ENCODE measurements around the gene ZNF717. TPM values are rescaled to one million over a fixed set of nuclear protein-coding genes. Genes with fewer than 3 reads are reported as not detected.
"Not testable (repeated sequence)": the region's sequence is repeated elsewhere in the genome, so short reads cannot be mapped to it uniquely, and the experiment has no call there.

The ZNF717 gene
- total RNA-seq = 16.7 TPM

DNA sequence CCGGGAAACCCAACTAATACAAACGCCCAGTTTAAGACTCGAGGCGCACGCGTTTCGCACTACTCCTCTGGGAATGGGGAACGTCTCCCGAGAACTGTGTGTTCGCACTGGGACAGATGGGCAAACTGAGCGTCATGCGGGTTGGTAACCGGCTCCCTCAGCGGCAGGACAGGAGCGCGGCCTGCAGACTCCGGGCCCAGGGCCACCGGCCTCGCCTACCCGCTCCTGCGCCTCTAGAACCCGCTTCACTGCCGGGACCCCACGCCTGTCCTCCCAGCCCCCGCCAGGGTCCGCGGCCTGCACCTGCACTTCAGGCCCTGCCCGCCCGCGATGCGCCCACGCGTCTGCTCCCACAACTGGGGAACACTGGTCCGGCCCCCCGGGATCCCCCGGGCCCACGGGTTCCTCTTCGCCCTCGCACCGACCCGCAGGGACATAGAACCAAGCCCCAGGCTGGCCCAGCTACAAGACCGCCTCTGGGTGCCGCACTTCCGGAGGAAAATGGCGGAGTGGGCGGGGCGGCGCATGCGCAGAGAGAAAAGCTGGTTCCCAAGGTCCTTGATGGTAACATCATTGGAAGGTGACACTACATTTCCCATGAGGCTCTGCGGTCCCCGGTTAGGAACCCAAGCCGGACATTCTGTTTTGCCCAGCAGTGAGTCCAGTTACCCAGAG lies at the start of gene ZNF717:
TSS of gene ZNF717 (minus strand) at position 469 of the 675 bp plus-strand sequence. CDS start 2,187 bp downstream, outside the sequence.
- H3K36me3 ChIP-seq (ENCODE audit: control insufficient read depth in 3 of 3, insufficient read depth in 3 of 3, low read length in 3 of 3); H3K4me1 ChIP-seq (ENCODE audit: control insufficient read depth in 3 of 3, insufficient read depth in 3 of 3, low read length in 3 of 3); H3K27me3 ChIP-seq (ENCODE audit: control insufficient read depth in 3 of 3, insufficient read depth in 3 of 3, low read length in 3 of 3); H3K9me3 ChIP-seq (ENCODE audit: control insufficient read depth in 3 of 3, low read length in 3 of 3): not testable (repeated sequence)
- H3K4me3 ChIP-seq (ENCODE audit: low read length in 3 of 3) = peak within 1 kb of the TSS; percentile 72 to 79 (median 77)
- peak within 1 kb of the TSS; percentile 70 to 86 (median 76) for H3K9ac ChIP-seq (ENCODE audit: low read depth in 1 of 3, low read length in 3 of 3)
- peak within 1 kb of the TSS; percentile 66 for H3K27ac ChIP-seq (ENCODE audit: low read depth, low read length)

DNA sequence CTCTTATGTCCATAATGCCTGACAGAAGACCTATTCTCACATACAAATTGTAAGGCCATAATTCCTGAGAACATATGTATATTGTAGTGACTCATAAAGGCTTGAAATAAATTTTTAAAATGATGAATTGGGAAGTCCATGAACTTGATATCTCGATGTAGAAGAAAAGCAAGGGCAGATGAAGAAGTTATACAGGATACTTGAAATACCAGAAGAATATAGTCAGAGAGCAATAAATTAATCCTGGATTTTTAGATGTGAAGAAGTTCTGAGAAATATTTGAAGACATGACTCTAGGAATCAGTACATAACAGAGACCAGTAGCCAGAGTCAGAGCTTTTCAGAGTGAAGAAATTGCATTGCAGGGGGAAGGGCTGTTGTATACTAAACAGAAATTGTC lies 45.7 kb upstream of the ZNF717 start:
- H3K4me3 ChIP-seq (ENCODE audit: low read length in 3 of 3); H3K36me3 ChIP-seq (ENCODE audit: control insufficient read depth in 3 of 3, insufficient read depth in 3 of 3, low read length in 3 of 3); H3K27ac ChIP-seq (ENCODE audit: low read depth, low read length); H3K27me3 ChIP-seq (ENCODE audit: control insufficient read depth in 3 of 3, insufficient read depth in 3 of 3, low read length in 3 of 3); H3K9ac ChIP-seq (ENCODE audit: low read depth in 1 of 3, low read length in 3 of 3); H3K9me3 ChIP-seq (ENCODE audit: control insufficient read depth in 3 of 3, low read length in 3 of 3); H3K4me1 ChIP-seq (ENCODE audit: control insufficient read depth in 3 of 3, insufficient read depth in 3 of 3, low read length in 3 of 3): not testable (repeated sequence)

DNA sequence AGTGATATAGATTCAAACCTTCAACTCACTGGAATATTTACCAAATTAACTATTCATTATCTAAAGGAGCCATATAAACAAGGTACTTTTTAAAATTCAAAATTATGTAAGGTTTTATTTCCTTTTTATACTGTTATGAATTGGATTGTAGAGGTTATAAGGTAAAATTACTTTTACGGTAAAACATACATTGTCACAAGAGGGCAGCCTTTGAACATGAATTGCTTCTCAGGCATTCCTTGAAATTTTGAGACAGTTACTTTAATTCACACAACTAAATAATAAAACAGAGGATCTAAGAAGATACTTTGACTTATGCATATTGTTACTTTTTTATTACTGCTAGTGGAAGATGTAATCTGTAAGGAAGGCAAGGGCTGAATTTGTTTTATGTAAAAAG lies 32.7 kb upstream of the ZNF717 start:
- H3K27ac ChIP-seq (ENCODE audit: low read depth, low read length); H3K4me3 ChIP-seq (ENCODE audit: low read length in 3 of 3); H3K27me3 ChIP-seq (ENCODE audit: control insufficient read depth in 3 of 3, insufficient read depth in 3 of 3, low read length in 3 of 3); H3K4me1 ChIP-seq (ENCODE audit: control insufficient read depth in 3 of 3, insufficient read depth in 3 of 3, low read length in 3 of 3); H3K9ac ChIP-seq (ENCODE audit: low read depth in 1 of 3, low read length in 3 of 3); H3K9me3 ChIP-seq (ENCODE audit: control insufficient read depth in 3 of 3, low read length in 3 of 3); H3K36me3 ChIP-seq (ENCODE audit: control insufficient read depth in 3 of 3, insufficient read depth in 3 of 3, low read length in 3 of 3): not testable (repeated sequence)

DNA sequence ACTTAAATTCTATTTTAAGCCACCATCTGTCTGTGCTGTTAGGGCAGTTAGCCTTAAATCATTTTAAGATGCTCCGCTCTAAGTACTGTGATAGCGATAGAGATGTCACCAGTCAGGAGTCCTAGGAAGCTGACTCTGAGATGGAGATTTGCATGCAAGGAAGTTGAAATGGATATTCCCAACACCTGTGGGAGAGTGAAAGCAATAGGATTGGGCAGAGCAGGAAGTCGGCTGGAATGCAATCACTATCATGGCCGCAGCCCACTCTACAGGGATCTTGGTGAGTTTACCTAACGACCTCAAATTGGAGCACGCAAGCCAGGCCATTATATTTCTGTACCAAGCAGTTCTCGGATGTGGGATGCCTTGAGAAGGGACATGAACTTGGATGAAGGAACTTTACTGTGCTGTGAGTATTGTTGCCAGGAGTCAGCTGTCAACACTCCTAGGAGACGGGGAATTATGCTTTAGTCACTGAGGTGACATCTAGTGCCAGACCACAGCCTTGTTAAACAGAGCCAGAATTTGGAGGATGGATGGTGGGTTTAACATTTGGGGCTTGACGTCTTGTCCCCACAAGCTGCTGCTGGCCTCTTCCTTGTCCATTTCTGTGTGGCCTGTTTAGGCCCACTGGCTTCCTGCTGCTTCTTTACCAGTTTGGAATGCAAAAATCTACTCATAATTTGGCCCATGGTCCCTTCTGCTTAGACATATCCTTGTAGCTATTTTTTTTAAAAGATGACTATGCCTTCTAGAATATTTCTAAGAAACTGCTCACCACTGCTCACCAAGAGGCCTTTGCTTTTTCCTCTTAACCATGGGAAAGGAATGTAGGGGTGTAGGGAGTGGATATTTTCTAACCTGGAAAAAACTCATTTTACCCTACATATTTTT lies 31.2 kb upstream of the ZNF717 start:
- H3K36me3 ChIP-seq (ENCODE audit: control insufficient read depth in 3 of 3, insufficient read depth in 3 of 3, low read length in 3 of 3); H3K9ac ChIP-seq (ENCODE audit: low read depth in 1 of 3, low read length in 3 of 3); H3K27ac ChIP-seq (ENCODE audit: low read depth, low read length); H3K9me3 ChIP-seq (ENCODE audit: control insufficient read depth in 3 of 3, low read length in 3 of 3); H3K27me3 ChIP-seq (ENCODE audit: control insufficient read depth in 3 of 3, insufficient read depth in 3 of 3, low read length in 3 of 3); H3K4me3 ChIP-seq (ENCODE audit: low read length in 3 of 3); H3K4me1 ChIP-seq (ENCODE audit: control insufficient read depth in 3 of 3, insufficient read depth in 3 of 3, low read length in 3 of 3): not testable (repeated sequence)

DNA sequence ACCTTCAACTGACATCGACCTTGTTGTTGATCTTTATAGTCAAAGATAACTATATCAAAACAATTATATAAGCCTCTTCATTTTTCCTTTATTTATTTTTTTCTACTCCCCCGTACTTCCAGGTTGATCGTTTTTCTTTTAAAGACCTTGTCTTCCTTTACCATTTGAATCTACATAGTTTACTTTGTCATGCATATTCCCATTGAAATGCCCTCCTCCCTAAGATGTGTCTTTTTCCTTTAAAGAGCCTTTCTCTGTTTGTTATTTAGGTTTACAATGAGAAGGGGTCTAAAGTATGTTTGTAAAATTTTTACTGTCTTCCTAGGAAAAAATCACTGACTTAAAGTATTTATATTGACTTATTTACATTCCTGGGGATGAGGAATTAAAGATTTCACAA lies 29.4 kb upstream of the ZNF717 start:
- Histone ChIP-seq H3K9me3 (ENCODE audit: control insufficient read depth in 3 of 3, low read length in 3 of 3) (no peaks in the 10 kb centered on the region), H3K4me3 (ENCODE audit: low read length in 3 of 3) (no peak overlapping the region), H3K27ac (ENCODE audit: low read depth, low read length) (no peak overlapping the region), H3K36me3 (ENCODE audit: control insufficient read depth in 3 of 3, insufficient read depth in 3 of 3, low read length in 3 of 3) (no peaks in the 10 kb centered on the region), H3K4me1 (ENCODE audit: control insufficient read depth in 3 of 3, insufficient read depth in 3 of 3, low read length in 3 of 3) (no peaks in the 10 kb centered on the region), H3K9ac (ENCODE audit: low read depth in 1 of 3, low read length in 3 of 3) (no peak overlapping the region), H3K27me3 (ENCODE audit: control insufficient read depth in 3 of 3, insufficient read depth in 3 of 3, low read length in 3 of 3) (no peaks in the 10 kb centered on the region)

DNA sequence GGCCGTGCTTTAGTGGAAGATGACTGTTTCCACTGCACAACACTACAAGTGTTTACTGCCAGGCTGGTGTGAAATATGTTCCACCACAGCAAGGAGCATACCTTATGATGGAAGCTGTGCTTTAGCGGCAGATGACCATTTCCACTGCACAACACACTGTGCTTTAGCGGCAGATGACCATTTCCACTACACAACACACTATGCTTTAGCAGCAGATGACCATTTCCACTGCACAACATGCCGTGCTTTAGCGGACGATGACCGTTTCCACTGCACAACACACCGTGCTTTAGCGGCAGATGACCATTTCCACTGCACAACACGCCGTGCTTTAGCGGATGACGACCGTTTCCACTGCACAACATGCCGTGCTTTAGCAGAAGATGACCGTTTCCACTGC lies 2.8 kb downstream of the ZNF717 start:
- Histone ChIP-seq H3K4me3 (ENCODE audit: low read length in 3 of 3) (peak overlapping the region in 1 of 3 donors; percentile 45), H3K9me3 (ENCODE audit: control insufficient read depth in 3 of 3, low read length in 3 of 3) (peaks cover 0 to 4% (median 0%) of the 10 kb centered on the region in 3 donors), H3K9ac (ENCODE audit: low read depth in 1 of 3, low read length in 3 of 3) (no peak overlapping the region), H3K27me3 (ENCODE audit: control insufficient read depth in 3 of 3, insufficient read depth in 3 of 3, low read length in 3 of 3) (no peaks in the 10 kb centered on the region), H3K36me3 (ENCODE audit: control insufficient read depth in 3 of 3, insufficient read depth in 3 of 3, low read length in 3 of 3) (peaks cover 10 to 20% (median 12%) of the 10 kb centered on the region in 3 donors), H3K4me1 (ENCODE audit: control insufficient read depth in 3 of 3, insufficient read depth in 3 of 3, low read length in 3 of 3) (peaks cover 0 to 2% (median 0%) of the 10 kb centered on the region in 3 donors), H3K27ac (ENCODE audit: low read depth, low read length) (no peak overlapping the region)

DNA sequence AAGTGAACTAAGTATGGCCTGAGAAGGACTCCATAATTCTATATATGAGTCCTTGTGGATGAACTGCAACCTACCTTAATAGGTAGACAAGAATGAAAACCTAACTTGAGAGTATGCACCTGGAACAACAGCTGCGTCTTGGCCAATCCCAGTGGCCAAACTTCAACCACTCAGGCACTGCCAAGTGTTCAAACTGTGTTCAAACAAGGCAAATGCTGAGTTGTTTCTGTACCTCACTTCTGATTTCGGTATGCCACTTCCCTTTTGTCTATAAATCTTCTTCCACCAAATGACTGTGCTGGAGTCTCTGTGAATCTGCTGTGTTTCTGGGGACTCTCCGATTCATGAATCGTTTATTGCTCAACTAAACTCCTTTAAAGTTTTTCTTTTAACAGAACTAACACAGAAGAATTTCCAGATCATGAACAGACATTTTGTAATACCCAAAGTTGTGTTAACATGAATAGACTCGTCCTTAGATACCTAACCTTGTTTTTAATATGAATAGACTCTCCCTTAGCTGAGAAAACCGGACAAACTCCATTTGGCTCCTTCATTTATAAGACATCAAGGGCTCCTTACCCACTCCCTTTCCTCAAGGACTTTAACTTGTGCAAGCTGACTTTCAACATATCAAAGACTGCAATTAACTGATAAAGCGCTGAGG lies 4.1 kb downstream of the ZNF717 start:
- H3K4me3 ChIP-seq (ENCODE audit: low read length in 3 of 3) = no peak overlapping the region
- no peak overlapping the region for H3K9ac ChIP-seq (ENCODE audit: low read depth in 1 of 3, low read length in 3 of 3)
- no peak overlapping the region for H3K27ac ChIP-seq (ENCODE audit: low read depth, low read length)
- peaks cover 10 to 20% (median 12%) of the 10 kb centered on the region in 3 donors for H3K36me3 ChIP-seq (ENCODE audit: control insufficient read depth in 3 of 3, insufficient read depth in 3 of 3, low read length in 3 of 3)
- H3K4me1 ChIP-seq (ENCODE audit: control insufficient read depth in 3 of 3, insufficient read depth in 3 of 3, low read length in 3 of 3) = peaks cover 0 to 2% (median 0%) of the 10 kb centered on the region in 3 donors
- peaks cover 0 to 4% (median 0%) of the 10 kb centered on the region in 3 donors for H3K9me3 ChIP-seq (ENCODE audit: control insufficient read depth in 3 of 3, low read length in 3 of 3)
- H3K27me3 ChIP-seq (ENCODE audit: control insufficient read depth in 3 of 3, insufficient read depth in 3 of 3, low read length in 3 of 3) = no peaks in the 10 kb centered on the region

DNA sequence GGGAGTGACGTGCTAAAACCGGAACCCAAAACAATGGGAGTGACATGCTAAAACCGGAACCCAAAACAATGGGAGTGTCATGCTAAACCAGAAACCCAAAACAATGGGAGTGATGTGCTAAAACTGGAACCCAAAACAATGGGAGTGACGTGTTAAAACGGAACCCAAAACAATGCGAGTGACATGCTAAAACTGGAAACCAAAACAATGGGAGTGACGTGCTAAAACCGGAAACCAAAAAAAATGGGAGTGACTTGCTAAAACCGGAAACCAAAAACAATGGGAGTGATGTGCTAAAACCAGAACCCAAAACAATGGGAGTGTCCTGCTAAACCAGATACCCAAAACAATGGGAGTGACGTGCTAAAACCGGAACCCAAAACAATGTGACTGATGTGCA lies 7.6 kb downstream of the ZNF717 start:
- H3K27me3 ChIP-seq (ENCODE audit: control insufficient read depth in 3 of 3, insufficient read depth in 3 of 3, low read length in 3 of 3); H3K9me3 ChIP-seq (ENCODE audit: control insufficient read depth in 3 of 3, low read length in 3 of 3); H3K27ac ChIP-seq (ENCODE audit: low read depth, low read length); H3K4me3 ChIP-seq (ENCODE audit: low read length in 3 of 3); H3K9ac ChIP-seq (ENCODE audit: low read depth in 1 of 3, low read length in 3 of 3); H3K4me1 ChIP-seq (ENCODE audit: control insufficient read depth in 3 of 3, insufficient read depth in 3 of 3, low read length in 3 of 3): not testable (repeated sequence)
- H3K36me3 ChIP-seq (ENCODE audit: control insufficient read depth in 3 of 3, insufficient read depth in 3 of 3, low read length in 3 of 3) = peaks cover 9 to 19% (median 10%) of the 10 kb centered on the region in 3 donors

DNA sequence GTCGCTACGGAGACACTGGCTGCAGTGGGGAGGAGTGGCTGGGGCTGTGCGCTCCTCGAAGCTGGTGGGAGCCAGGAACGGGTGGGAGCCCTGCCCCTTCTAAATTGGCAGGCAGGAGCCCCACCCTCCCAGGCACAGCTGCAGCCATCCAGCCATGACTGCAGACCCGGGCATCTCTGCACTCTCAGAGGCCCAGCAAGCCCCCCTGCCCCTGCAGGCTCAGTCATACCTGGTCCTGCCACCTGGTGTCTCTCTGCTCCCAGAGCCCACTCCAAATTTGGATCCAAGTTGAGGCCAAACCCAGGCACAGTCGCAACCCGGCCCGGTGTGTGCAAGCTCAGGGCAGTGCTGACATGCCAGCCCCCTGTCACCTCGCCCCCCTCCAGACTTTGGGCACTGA lies 13.7 kb downstream of the ZNF717 start:
- H3K27ac ChIP-seq (ENCODE audit: low read depth, low read length); H3K27me3 ChIP-seq (ENCODE audit: control insufficient read depth in 3 of 3, insufficient read depth in 3 of 3, low read length in 3 of 3); H3K4me1 ChIP-seq (ENCODE audit: control insufficient read depth in 3 of 3, insufficient read depth in 3 of 3, low read length in 3 of 3); H3K9ac ChIP-seq (ENCODE audit: low read depth in 1 of 3, low read length in 3 of 3); H3K9me3 ChIP-seq (ENCODE audit: control insufficient read depth in 3 of 3, low read length in 3 of 3); H3K4me3 ChIP-seq (ENCODE audit: low read length in 3 of 3): not testable (repeated sequence)
- peaks cover 11 to 18% (median 17%) of the 10 kb centered on the region in 3 donors for H3K36me3 ChIP-seq (ENCODE audit: control insufficient read depth in 3 of 3, insufficient read depth in 3 of 3, low read length in 3 of 3)

All from skeletal muscle tissue (tissue), 4 donors.